ENCODE measurements around the gene LETMD1. TPM values are rescaled to one million over a fixed set of nuclear protein-coding genes. Genes with fewer than 3 reads are reported as not detected.

The LETMD1 gene
- total and polyA plus RNA-seq, 2 of the 8 experiments (the other 6 are each of a cell fraction or from before 2014, with no cell fraction given) = 39.4 to 65.3 TPM

DNA sequence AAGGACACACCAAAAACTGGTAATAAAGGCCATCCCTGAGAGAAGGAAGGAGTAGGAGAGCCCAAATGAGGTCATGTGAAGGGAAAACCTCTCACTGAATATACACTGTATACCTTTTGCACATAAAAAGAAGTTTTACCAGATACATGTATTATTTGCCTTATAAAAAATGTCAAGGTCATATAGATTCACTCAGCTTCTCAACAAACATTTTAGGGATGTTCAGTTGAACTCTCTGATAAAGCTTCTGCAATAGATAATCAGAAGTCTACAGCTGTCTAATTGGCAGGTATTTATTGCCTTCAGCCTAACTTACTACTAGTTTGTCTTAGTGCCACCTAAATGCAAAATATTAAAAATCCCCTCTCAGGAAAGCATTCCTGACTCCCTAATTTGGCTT lies 30.7 kb upstream of the LETMD1 start (continued):
- TF ChIP-seq EGR1 (IDR thresholded peaks at IDR 0.05; ENCODE audit: borderline replicate concordance, low read depth, low read length) (no peak), KDM1A (IDR thresholded peaks at IDR 0.05; ENCODE audit: borderline replicate concordance, low read length) (no peak)
